H1 (cell line): ENCODE results near the gene EML4.

Source experiments
- CEBPB ChIP-seq: IDR thresholded peaks from 2 replicates; pipeline ENCODE4 v1.6.1; 2012; ENCODE audit warnings: low read depth, low read length
- CTCF ChIP-seq, 3 experiments: IDR thresholded peaks; 1 replicate in 2 of 3; 2 replicates in 1 of 3; pipeline versions ENCODE4 v1.5.1 to v1.6.1; 2011; ENCODE audit warnings: low read length in 3 of 3, mild to moderate bottlenecking in 3 of 3, inconsistent platforms in 2 of 3, low read depth in 1 of 3, moderate library complexity in 1 of 3; ENCODE audit not compliant: insufficient read depth in 1 of 3; ENCODE audit errors: control extremely low read depth in 1 of 3
- HDAC2 ChIP-seq, 2 experiments: fragments of 300-600 bp in 1 of 2; sonication (generic) in 1 of 2; IDR thresholded peaks; 2 replicates each; pipeline ENCODE4 v1.6.1; 2011 to 2012; ENCODE audit warnings: low read depth in 2 of 2, low read length in 2 of 2, mild to moderate bottlenecking in 2 of 2, moderate library complexity in 2 of 2, borderline replicate concordance in 1 of 2, inconsistent platforms in 1 of 2
- HDAC6 ChIP-seq: IDR thresholded peaks from one replicate; pipeline ENCODE4 v1.7.1; 2012; ENCODE audit warnings: low read depth, mild to moderate bottlenecking, inconsistent platforms, low read length, moderate library complexity
- JUND ChIP-seq: IDR thresholded peaks from 2 replicates; pipeline ENCODE4 v1.6.1; 2011; ENCODE audit warnings: mild to moderate bottlenecking, improper control_type of control experiment, low read length
- POLR2A ChIP-seq, 2 experiments: IDR thresholded peaks; 1 replicate in 1 of 2; 2 replicates in 1 of 2; pipeline ENCODE4 v1.6.1; 2011; ENCODE audit warnings: low read depth in 2 of 2, low read length in 2 of 2, mild to moderate bottlenecking in 2 of 2; ENCODE audit errors: control extremely low read depth in 1 of 2
- RXRA ChIP-seq: IDR thresholded peaks from 2 replicates; pipeline ENCODE4 v1.6.1; 2011; ENCODE audit warnings: low read depth, mild to moderate bottlenecking, low read length, moderate library complexity; ENCODE audit not compliant: insufficient read depth

GRCh38 chr2:42198466-42198865, 29.3 kb downstream of the EML4 start:
- TF ChIP-seq CTCF (IDR thresholded peaks at IDR 0.05; ENCODE audit: control extremely low read depth in 1 of 3, insufficient read depth in 1 of 3, low read depth in 1 of 3, low read length in 3 of 3) (no peak), CEBPB (no peak), HDAC6 (no peak), RXRA (no peak), JUND (no peak), POLR2A (IDR thresholded peaks at IDR 0.05; ENCODE audit: control extremely low read depth in 1 of 2, low read depth in 2 of 2, low read length in 2 of 2) (no peak), HDAC2 (IDR thresholded peaks at IDR 0.05; ENCODE audit: borderline replicate concordance in 1 of 2, low read depth in 2 of 2, low read length in 2 of 2) (no peak)
